GM04503 (cell line): ENCODE results near the gene OPRM1.
"Not testable (repeated sequence)": the region's sequence is repeated elsewhere in the genome, so short reads cannot be mapped to it uniquely, and the experiment has no call there.

Experiments used
- DNase-seq: peaks from one replicate; pipeline ENCODE4 v3.0.0-alpha.2; 2012; ENCODE audit warnings: low read depth

OPRM1 gene

GRCh38 chr6:154154389-154154967 lies 115.4 kb downstream of the OPRM1 start:
- peak; percentile 7 for DNase-seq

GRCh38 chr6:154156135-154156896 lies 117.3 kb downstream of the OPRM1 start:
- DNase-seq, result no peak

- no peak for DNase-seq
Measured at GRCh38 chr6:154157082-154157481, 118.0 kb downstream of the OPRM1 start.

- no peak for DNase-seq
Measured at GRCh38 chr6:154157706-154158105, 118.7 kb downstream of the OPRM1 start.

GRCh38 chr6:154159126-154159525 lies 120.1 kb downstream of the OPRM1 start:
- no peak for DNase-seq

GRCh38 chr6:154161689-154162088 lies 122.6 kb downstream of the OPRM1 start:
- DNase-seq, result no peak

- peak; percentile 41 for DNase-seq
Measured at GRCh38 chr6:154164397-154164796, 125.4 kb downstream of the OPRM1 start.

- DNase-seq, result no peak
Measured at GRCh38 chr6:154165478-154165877, 126.4 kb downstream of the OPRM1 start.

GRCh38 chr6:154166140-154166539 lies 127.1 kb downstream of the OPRM1 start:
- DNase-seq, result no peak

- no peak for DNase-seq
Measured at GRCh38 chr6:154167126-154167525, 128.1 kb downstream of the OPRM1 start.

- DNase-seq, result no peak
Measured at GRCh38 chr6:154169193-154169847, 130.3 kb downstream of the OPRM1 start.

GRCh38 chr6:154170106-154170505 lies 131.1 kb downstream of the OPRM1 start:
- no peak for DNase-seq

GRCh38 chr6:154172393-154172792 lies 133.4 kb downstream of the OPRM1 start:
- not testable (repeated sequence) for DNase-seq

GRCh38 chr6:154179434-154179833 lies 140.4 kb downstream of the OPRM1 start:
- DNase-seq, result no peak

- no peak for DNase-seq
Measured at GRCh38 chr6:154187203-154187602, 148.2 kb downstream of the OPRM1 start.

GRCh38 chr6:154187714-154188113 lies 148.7 kb downstream of the OPRM1 start:
- DNase-seq, result no peak

GRCh38 chr6:154196333-154196885 lies 157.4 kb downstream of the OPRM1 start:
- DNase-seq, result no peak

GRCh38 chr6:154197196-154197860 lies 158.3 kb downstream of the OPRM1 start:
- DNase-seq, result peak; percentile 14

GRCh38 chr6:154201688-154202087 lies 162.6 kb downstream of the OPRM1 start:
- DNase-seq, result not testable (repeated sequence)

GRCh38 chr6:154202339-154202738 lies 163.3 kb downstream of the OPRM1 start:
- no peak for DNase-seq

GRCh38 chr6:154202958-154203357 lies 163.9 kb downstream of the OPRM1 start:
- no peak for DNase-seq

- no peak for DNase-seq
Measured at GRCh38 chr6:154206141-154206540, 167.1 kb downstream of the OPRM1 start.
